HG03025 (cell line): ENCODE data around the gene SLC35G6.
"Not testable (repeated sequence)": the region's sequence is repeated elsewhere in the genome, so short reads cannot be mapped to it uniquely, and the experiment has no call there.

Source experiments
- ATAC-seq: cut with Tn5 transposase; IDR thresholded peaks from one replicate; pipeline ENCODE4 v1.9.1; 2021; ENCODE audit warnings: mild to moderate bottlenecking, moderate library complexity; ENCODE audit not compliant: unreplicated experiment, low FRiP score

The SLC35G6 gene

GRCh38 chr17:7477392-7478275 lies 3.6 kb upstream of the SLC35G6 start:
- no peak for ATAC-seq

GRCh38 chr17:7478276-7479212 lies 2.7 kb upstream of the SLC35G6 start:
- no peak for ATAC-seq

GRCh38 chr17:7479213-7480088 lies 1.8 kb upstream of the SLC35G6 start, which contains the start of gene ZBTB4:
Gene ZBTB4 (minus strand): TSS chr17:7479631. CDS start chr17:7466801, 12,830 bp downstream.
- no peak for ATAC-seq

GRCh38 chr17:7480089-7480384 lies 1.2 kb upstream of the SLC35G6 start:
- no peak for ATAC-seq

- not testable (repeated sequence) for ATAC-seq
Measured at GRCh38 chr17:7481842-7482741, 846 bp downstream of the SLC35G6 start.

- ATAC-seq, result not testable (repeated sequence)
Measured at GRCh38 chr17:7482742-7483088, 1.5 kb downstream of the SLC35G6 start.

GRCh38 chr17:7483255-7484066 lies 2.2 kb downstream of the SLC35G6 start:
- peak; percentile 24 for ATAC-seq

GRCh38 chr17:7484067-7484918 lies 3.0 kb downstream of the SLC35G6 start, which contains the start of gene POLR2A:
Gene POLR2A (plus strand): TSS chr17:7484366.
- ATAC-seq, result peak; percentile 62

GRCh38 chr17:7484919-7485377 lies 3.7 kb downstream of the SLC35G6 start:
- ATAC-seq, result no peak

- no peak for ATAC-seq
Measured at GRCh38 chr17:7486181-7486580, 4.9 kb downstream of the SLC35G6 start.

- ATAC-seq, result no peak
Measured at GRCh38 chr17:7490144-7490543, 8.9 kb downstream of the SLC35G6 start.

GRCh38 chr17:7491583-7491982 lies 10.3 kb downstream of the SLC35G6 start:
- no peak for ATAC-seq

- no peak for ATAC-seq
Measured at GRCh38 chr17:7493941-7494340, 12.7 kb downstream of the SLC35G6 start.

- ATAC-seq, result no peak
Measured at GRCh38 chr17:7495906-7496434, 14.7 kb downstream of the SLC35G6 start.

GRCh38 chr17:7496470-7497183 lies 15.4 kb downstream of the SLC35G6 start:
- ATAC-seq, result no peak

- ATAC-seq, result no peak
Measured at GRCh38 chr17:7497228-7497627, 16.0 kb downstream of the SLC35G6 start.

- no peak for ATAC-seq
Measured at GRCh38 chr17:7497636-7498035, 16.4 kb downstream of the SLC35G6 start.
